Astrocyte (in vitro differentiated cells and primary cell): ENCODE results near the gene C19orf33.

Experiments
- CTCF ChIP-seq: IDR thresholded peaks from 2 replicates; pipeline ENCODE4 v1.5.1; 2011; ENCODE audit warnings: low read depth, mild to moderate bottlenecking, inconsistent platforms, low read length, moderate library complexity; ENCODE audit not compliant: insufficient read depth
- EZH2 ChIP-seq: IDR thresholded peaks from 2 replicates; pipeline ENCODE4 v1.6.1; 2012; ENCODE audit warnings: mild to moderate bottlenecking, low read length, inconsistent platforms; ENCODE audit not compliant: insufficient read depth

- TF ChIP-seq CTCF (no peak), EZH2 (no peak)
Measured at GRCh38 chr19:38329651-38330050, 25.6 kb downstream of the C19orf33 start.
